ENCODE results near the gene MLKL. TPM values are rescaled to one million over a fixed set of nuclear protein-coding genes. Genes with fewer than 3 reads are reported as not detected.

The MLKL gene
- total and polyA plus RNA-seq, 2 of the 13 experiments (the other 11 are each of a cell fraction or from before 2014, with no cell fraction given): 6.4 to 10.7 TPM

- TF ChIP-seq LCORL (IDR thresholded peaks at IDR 0.05): no peak
- peak; percentile 60; the same call in 1 of the 2 replicates for TF ChIP-seq LCORL (CRISPR knock-in tag; IDR thresholded peaks at IDR 0.05)
- TF ChIP-seq EP300 (IDR thresholded peaks at IDR 0.05; ENCODE audit: low read depth in 2 of 2, low read length in 2 of 2): no peak
- TF ChIP-seq EP300 (CRISPR knock-in tag; IDR thresholded peaks at IDR 0.05; ENCODE audit: borderline replicate concordance): no peak
- TF ChIP-seq, protein P1, sequence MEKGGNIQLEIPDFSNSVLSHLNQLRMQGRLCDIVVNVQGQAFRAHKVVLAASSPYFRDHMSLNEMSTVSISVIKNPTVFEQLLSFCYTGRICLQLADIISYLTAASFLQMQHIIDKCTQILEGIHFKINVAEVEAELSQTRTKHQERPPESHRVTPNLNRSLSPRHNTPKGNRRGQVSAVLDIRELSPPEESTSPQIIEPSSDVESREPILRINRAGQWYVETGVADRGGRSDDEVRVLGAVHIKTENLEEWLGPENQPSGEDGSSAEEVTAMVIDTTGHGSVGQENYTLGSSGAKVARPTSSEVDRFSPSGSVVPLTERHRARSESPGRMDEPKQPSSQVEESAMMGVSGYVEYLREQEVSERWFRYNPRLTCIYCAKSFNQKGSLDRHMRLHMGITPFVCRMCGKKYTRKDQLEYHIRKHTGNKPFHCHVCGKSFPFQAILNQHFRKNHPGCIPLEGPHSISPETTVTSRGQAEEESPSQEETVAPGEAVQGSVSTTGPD (CRISPR knock-in tag; IDR thresholded peaks at IDR 0.05): no peak
- TF ChIP-seq ZNF7 (CRISPR knock-in tag; IDR thresholded peaks at IDR 0.05): no peak
- TF ChIP-seq ZNF232 (CRISPR knock-in tag; IDR thresholded peaks at IDR 0.05; ENCODE audit: borderline replicate concordance): no peak
- no peak for TF ChIP-seq ISX (CRISPR knock-in tag; conservative IDR thresholded peaks at IDR 0.05)
- TF ChIP-seq, protein P2, sequence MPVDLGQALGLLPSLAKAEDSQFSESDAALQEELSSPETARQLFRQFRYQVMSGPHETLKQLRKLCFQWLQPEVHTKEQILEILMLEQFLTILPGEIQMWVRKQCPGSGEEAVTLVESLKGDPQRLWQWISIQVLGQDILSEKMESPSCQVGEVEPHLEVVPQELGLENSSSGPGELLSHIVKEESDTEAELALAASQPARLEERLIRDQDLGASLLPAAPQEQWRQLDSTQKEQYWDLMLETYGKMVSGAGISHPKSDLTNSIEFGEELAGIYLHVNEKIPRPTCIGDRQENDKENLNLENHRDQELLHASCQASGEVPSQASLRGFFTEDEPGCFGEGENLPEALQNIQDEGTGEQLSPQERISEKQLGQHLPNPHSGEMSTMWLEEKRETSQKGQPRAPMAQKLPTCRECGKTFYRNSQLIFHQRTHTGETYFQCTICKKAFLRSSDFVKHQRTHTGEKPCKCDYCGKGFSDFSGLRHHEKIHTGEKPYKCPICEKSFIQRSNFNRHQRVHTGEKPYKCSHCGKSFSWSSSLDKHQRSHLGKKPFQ (CRISPR knock-in tag; IDR thresholded peaks at IDR 0.05; ENCODE audit: insufficient replicate concordance): no peak
- TF ChIP-seq ISL2 (CRISPR knock-in tag; IDR thresholded peaks at IDR 0.05): no peak
- TF ChIP-seq ZNF768 (CRISPR knock-in tag; IDR thresholded peaks at IDR 0.05): no peak
- TF ChIP-seq ZNF782 (CRISPR knock-in tag; IDR thresholded peaks at IDR 0.05; ENCODE audit: borderline replicate concordance): no peak
- TF ChIP-seq SAFB2 (CRISPR knock-in tag; IDR thresholded peaks at IDR 0.05; ENCODE audit: borderline replicate concordance, low read depth): no peak
- TF ChIP-seq, protein P3, sequence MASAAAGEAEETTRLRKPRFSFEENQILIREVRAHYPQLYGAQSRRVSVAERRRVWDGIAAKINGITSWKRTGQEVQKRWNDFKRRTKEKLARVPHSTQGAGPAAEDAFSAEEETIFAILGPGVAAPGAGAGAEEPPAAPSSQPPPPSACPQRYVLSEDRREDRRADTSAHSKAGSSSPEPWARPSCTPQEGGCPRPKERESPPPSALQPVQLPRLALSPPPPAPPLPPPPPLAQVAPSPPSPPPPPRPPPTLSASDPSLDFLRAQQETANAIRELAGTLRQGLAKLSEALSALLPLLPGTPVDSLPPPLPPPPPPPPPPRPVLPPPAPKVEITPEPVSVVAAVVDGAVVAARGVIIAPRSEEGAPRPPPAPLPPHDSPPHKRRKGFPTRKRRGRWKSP (CRISPR knock-in tag; IDR thresholded peaks at IDR 0.05): no peak
- no peak for TF ChIP-seq JUN (CRISPR knock-in tag; IDR thresholded peaks at IDR 0.05)
- no peak for TF ChIP-seq ZNF468 (CRISPR knock-in tag; IDR thresholded peaks at IDR 0.05)
- 0 out of 2 replicates have a peak, but pooled peaks have one; percentile 42 for TF ChIP-seq CAMTA2 (CRISPR knock-in tag; IDR thresholded peaks at IDR 0.05; ENCODE audit: borderline replicate concordance)
- TF ChIP-seq, protein P4, sequence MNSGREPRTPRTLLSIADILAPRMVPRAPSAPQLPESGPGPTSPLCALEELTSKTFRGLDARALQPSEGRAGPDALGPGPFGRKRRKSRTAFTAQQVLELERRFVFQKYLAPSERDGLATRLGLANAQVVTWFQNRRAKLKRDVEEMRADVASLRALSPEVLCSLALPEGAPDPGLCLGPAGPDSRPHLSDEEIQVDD (CRISPR knock-in tag; IDR thresholded peaks at IDR 0.05; ENCODE audit: borderline replicate concordance): 0 out of 2 replicates have a peak, but pooled peaks have one; percentile 32
- TF ChIP-seq, protein P5, sequence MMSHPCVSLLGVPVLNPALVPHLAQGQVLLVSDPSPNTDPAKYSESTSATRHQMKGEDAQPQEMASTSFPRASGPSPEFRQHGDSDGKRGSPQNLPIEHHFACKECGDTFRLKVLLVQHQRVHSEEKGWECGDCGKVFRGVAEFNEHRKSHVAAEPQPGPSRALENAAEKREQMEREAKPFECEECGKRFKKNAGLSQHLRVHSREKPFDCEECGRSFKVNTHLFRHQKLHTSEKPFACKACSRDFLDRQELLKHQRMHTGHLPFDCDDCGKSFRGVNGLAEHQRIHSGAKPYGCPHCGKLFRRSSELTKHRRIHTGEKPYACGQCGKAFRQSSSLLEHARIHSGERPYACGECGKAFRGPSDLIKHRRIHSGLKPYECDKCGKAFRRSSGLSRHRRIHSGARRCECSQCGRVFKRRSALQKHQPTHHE (CRISPR knock-in tag; IDR thresholded peaks at IDR 0.05; ENCODE audit: borderline replicate concordance): no peak
- TF ChIP-seq HCFC1 (IDR thresholded peaks at IDR 0.05; ENCODE audit: low read depth, low read length): no peak
- no peak for TF ChIP-seq GZF1 (CRISPR knock-in tag; IDR thresholded peaks at IDR 0.05)
- no peak for TF ChIP-seq ZNF83 (CRISPR knock-in tag; IDR thresholded peaks at IDR 0.05; ENCODE audit: borderline replicate concordance)
- TF ChIP-seq NCOA1 (CRISPR knock-in tag; IDR thresholded peaks at IDR 0.05): no peak
- no peak for TF ChIP-seq NCOA5 (CRISPR knock-in tag; IDR thresholded peaks at IDR 0.05)
- no peak for TF ChIP-seq ELF3 (CRISPR knock-in tag; IDR thresholded peaks at IDR 0.05)
Measured at GRCh38 chr16:74734361-74735161, 33.9 kb upstream of the MLKL start (continued).

All from HepG2 (cell line).